Body of pancreas (tissue), 4 donors: Measurements from ENCODE around the gene STARD8. TPM values are rescaled to one million over a fixed set of nuclear protein-coding genes. Genes with fewer than 3 reads are reported as not detected.

Experiments used
- ATAC-seq: fragments of 150-250 bp; one replicate; pipeline ENCODE4 v1.9.1; 2016
- DNase-seq, 4 donors: peaks; one replicate each; pipeline ENCODE4 v3.0.0-alpha.2; 2019
- H3K27ac ChIP-seq, 4 donors: fragments of 200-600 bp; sonication (generic); 1 replicate in 3 of 4; 2 replicates in 1 of 4; pipeline versions ENCODE4 v1.5.1 to v1.6.1; 2016 to 2019; ENCODE audit warnings: mild to moderate bottlenecking in 1 of 4, mixed read lengths in 1 of 4, moderate library complexity in 1 of 4
- H3K27me3 ChIP-seq, 2 donors: fragments of 200-600 bp; sonication (generic); one replicate each; pipeline ENCODE4 v1.6.0; 2016; ENCODE audit warnings: mild to moderate bottlenecking in 1 of 2
- H3K36me3 ChIP-seq, 2 donors: fragments of 200-600 bp; sonication (generic); replicated peaks in 1 of 2; 2 replicates each; pipeline ENCODE4 v1.5.1; 2016; ENCODE audit warnings: low read depth in 2 of 2; ENCODE audit not compliant: insufficient read depth in 1 of 2
- H3K4me1 ChIP-seq: fragments of 200-600 bp; sonication (generic); one replicate; pipeline ENCODE4 v1.6.0; 2016
- H3K4me3 ChIP-seq, 2 donors: fragments of 200-600 bp; sonication (generic); 1 replicate in 1 of 2; 2 replicates in 1 of 2; pipeline ENCODE4 v1.5.1; 2016 to 2019
- H3K9me3 ChIP-seq, 3 donors: fragments of 200-600 bp; sonication (generic); 1 replicate in 2 of 3; 2 replicates in 1 of 3; pipeline ENCODE4 v1.5.1; 2016
- CTCF ChIP-seq, 7 experiments: fragments of 450-650 bp in 4 of 7; fragments of 200-600 bp in 3 of 7; sonication (generic) in 3 of 7; IDR thresholded peaks; one replicate each; pipeline ENCODE4 v1.5.1; 2016 to 2019; ENCODE audit warnings: antibody characterized with exemption in 7 of 7
- POLR2A ChIP-seq, 3 donors: fragments of 450-650 bp; IDR thresholded peaks; one replicate each; pipeline ENCODE4 v1.6.1; 2016; ENCODE audit warnings: antibody characterized with exemption in 3 of 3, mild to moderate bottlenecking in 2 of 3
- WGBS, 2 donors: methylation state at CpG; one replicate each; pipeline ENCODE4 v1.1.5; 2017; 5-methylcytosine and 5-hydroxymethylcytosine counted together
- intact Hi-C: fragments of 100-400 bp; cut with DNase I; formaldehyde crosslinking; loops from one replicate; pipeline ENCODE4 v1.15.1; 2023
- total RNA-seq, 2 donors: library from RNA; depleted of rRNA; stranded (reverse); fragments of >200 nt; gene quantifications; one replicate each; pipeline ENCODE4 v1.1.0, GENCODE V29; 2016

The STARD8 gene
- total RNA-seq, 2 donors from 2014 or later = 6.0 to 9.6 TPM

- no peaks in the 10 kb centered on the region for H3K9me3 ChIP-seq
- DNase-seq (no peak), ATAC-seq (no peak)
- peaks cover 8% of the 10 kb centered on the region for H3K4me1 ChIP-seq
- WGBS, 2 donors = 100% methylated on average over 1 to 2 of the region's 2 CpGs
- H3K27me3 ChIP-seq = no peaks in the 10 kb centered on the region
- no peak overlapping the region for H3K4me3 ChIP-seq
- no peaks in the 10 kb centered on the region for H3K36me3 ChIP-seq
- TF ChIP-seq POLR2A (IDR thresholded peaks at IDR 0.05) (no peak), CTCF (IDR thresholded peaks at IDR 0.05) (no peak)
- no peak overlapping the region for H3K27ac ChIP-seq
- intact Hi-C loops = no loop called here
These were observed 105.8 kb downstream of the STARD8 start for GRCh38 chrX:68753218-68753617.

GRCh38 chrX:68754406-68754805, 106.9 kb downstream of the STARD8 start:
- 78 to 89% methylated on average over 5 to 6 of the region's 7 CpGs for WGBS, 2 donors
- Histone ChIP-seq H3K4me3 (no peak overlapping the region), H3K4me1 (peaks cover 8% of the 10 kb centered on the region), H3K9me3 (no peaks in the 10 kb centered on the region), H3K27me3 (no peaks in the 10 kb centered on the region), H3K36me3 (no peaks in the 10 kb centered on the region), H3K27ac (no peak overlapping the region)
- intact Hi-C loops = no loop called here
- ATAC-seq (no peak), DNase-seq (no peak)
- no peak for TF ChIP-seq CTCF (IDR thresholded peaks at IDR 0.05)
- TF ChIP-seq POLR2A (IDR thresholded peaks at IDR 0.05) = no peak

GRCh38 chrX:68755616-68756125, 108.2 kb downstream of the STARD8 start:
- DNase-seq (peak in 1 of 4 donors; percentile 15), ATAC-seq (no peak)
- no peak overlapping the region for H3K27ac ChIP-seq
- TF ChIP-seq CTCF (IDR thresholded peaks at IDR 0.05) (no peak), POLR2A (IDR thresholded peaks at IDR 0.05) (no peak)
- H3K4me3 ChIP-seq = no peak overlapping the region
- peaks cover 8% of the 10 kb centered on the region for H3K4me1 ChIP-seq
- H3K9me3 ChIP-seq = no peaks in the 10 kb centered on the region
- intact Hi-C loops = no loop called here
- no peaks in the 10 kb centered on the region for H3K36me3 ChIP-seq
- no peaks in the 10 kb centered on the region for H3K27me3 ChIP-seq
- 8 to 35% methylated on average over 2 to 3 of the region's 3 CpGs for WGBS, 2 donors

- no peak overlapping the region for H3K27ac ChIP-seq
- DNase-seq = no peak
- peaks cover 8% of the 10 kb centered on the region for H3K4me1 ChIP-seq
- no peak for TF ChIP-seq CTCF (IDR thresholded peaks at IDR 0.05)
- no peaks in the 10 kb centered on the region for H3K36me3 ChIP-seq
- ATAC-seq = no peak
- no peak overlapping the region for H3K4me3 ChIP-seq
- no peaks in the 10 kb centered on the region for H3K27me3 ChIP-seq
- no peaks in the 10 kb centered on the region for H3K9me3 ChIP-seq
- intact Hi-C loops = no loop called here
- WGBS, 2 donors = 82% methylated on average over 4 of the region's 4 CpGs; no CpG with 5 or more reads in 1 of the 2 donors
These were observed 109.9 kb downstream of the STARD8 start for GRCh38 chrX:68757331-68757730.

GRCh38 chrX:68757731-68758130, 110.3 kb downstream of the STARD8 start:
- Histone ChIP-seq H3K9me3 (no peaks in the 10 kb centered on the region), H3K4me1 (peaks cover 10% of the 10 kb centered on the region), H3K4me3 (no peak overlapping the region), H3K27ac (no peak overlapping the region), H3K27me3 (no peaks in the 10 kb centered on the region), H3K36me3 (no peaks in the 10 kb centered on the region)
- DNase-seq = no peak
- no peak for ATAC-seq
- 63% methylated on average over 2 of the region's 2 CpGs; no CpG with 5 or more reads in 1 of the 2 donors for WGBS, 2 donors
- TF ChIP-seq CTCF (IDR thresholded peaks at IDR 0.05) (no peak), POLR2A (IDR thresholded peaks at IDR 0.05) (no peak)
- intact Hi-C loops = no loop called here
